Erythroblast (primary cell): ENCODE data around the gene RPS8.

Experiments used
- DNase-seq, 2 experiments: peaks; one replicate each; lab custom pipeline; 2025; lab: John Stamatoyannopoulos, UW
- GATA1 ChIP-seq: IDR thresholded peaks from 2 replicates; pipeline ENCODE4 v1.6.1; 2011; ENCODE audit warnings: low read depth, mild to moderate bottlenecking, control low read depth, low read length, moderate library complexity
- POLR2A ChIP-seq: IDR thresholded peaks from 2 replicates; pipeline ENCODE4 v1.6.1; 2011; ENCODE audit warnings: mild to moderate bottlenecking, low read length

The RPS8 gene

GRCh38 chr1:44828003-44828651 is 52.8 kb downstream of the RPS8 start:
- DNase-seq: no peak
- TF ChIP-seq GATA1 (no peak), POLR2A (no peak)
